Activated CD8-positive, alpha-beta T cell treated with anti-CD3 and anti-CD28 coated beads for 36 hours (primary cell): ENCODE results near the gene SLC13A1. TPM values are rescaled to one million over a fixed set of nuclear protein-coding genes. Genes with fewer than 3 reads are reported as not detected.

Experiments
- ATAC-seq: fragments of 200-7000 bp; cut with Tn5 transposase; one replicate; pipeline ENCODE4 v1.10.0; 2021; ENCODE audit warnings: mild to moderate bottlenecking, moderate library complexity
- CTCF ChIA-PET: fragments of 350-600 bp; sonication (Branson Sonifier 250); formaldehyde crosslinking; loops from one replicate; lab custom pipeline; 2021; ENCODE audit warnings: antibody characterized with exemption; lab: Charles Lee
- POLR2A ChIA-PET: fragments of 350-600 bp; sonication (Branson Sonifier 250); formaldehyde crosslinking; loops from one replicate; lab custom pipeline; 2021; ENCODE audit warnings: antibody characterized with exemption; lab: Charles Lee
- DNase-seq: peaks from one replicate; pipeline ENCODE4 v3.0.0-alpha.2; 2020
- H3K27ac Mint-ChIP-seq: one replicate; pipeline ENCODE4 v1.8.0; 2021; ENCODE audit warnings: mild to moderate bottlenecking, mixed read lengths
- H3K27me3 Mint-ChIP-seq: one replicate; pipeline ENCODE4 v1.8.0; 2021; ENCODE audit warnings: mixed read lengths
- H3K36me3 Mint-ChIP-seq: one replicate; pipeline ENCODE4 v1.8.0; 2021; ENCODE audit warnings: low read depth, mixed read lengths
- H3K4me1 Mint-ChIP-seq: one replicate; pipeline ENCODE4 v1.8.0; 2021; ENCODE audit warnings: low read depth, mixed read lengths
- H3K4me3 Mint-ChIP-seq: one replicate; pipeline ENCODE4 v1.8.0; 2021; ENCODE audit warnings: mild to moderate bottlenecking, moderate library complexity, mixed read lengths
- H3K9me3 Mint-ChIP-seq: one replicate; pipeline ENCODE4 v1.8.0; 2021; ENCODE audit warnings: mixed read lengths
- intact Hi-C: fragments of 100-400 bp; cut with micrococcal nuclease; formaldehyde crosslinking; loops from one replicate; pipeline ENCODE4 v1.10.0; 2022
- total RNA-seq, 2 experiments: library from RNA; stranded (reverse); gene quantifications; one replicate each; pipeline ENCODE4 v1.2.3, GENCODE V29; 2021
- TF ChIP-seq, protein P1 (sequence below): fragments of 200-600 bp; IDR thresholded peaks from one replicate; pipeline ENCODE4 v1.8.0; 2022; ENCODE audit warnings: antibody characterized with exemption, mild to moderate bottlenecking

The SLC13A1 gene
- total RNA-seq, 2 experiments from 2014 or later = not detected

DNA sequence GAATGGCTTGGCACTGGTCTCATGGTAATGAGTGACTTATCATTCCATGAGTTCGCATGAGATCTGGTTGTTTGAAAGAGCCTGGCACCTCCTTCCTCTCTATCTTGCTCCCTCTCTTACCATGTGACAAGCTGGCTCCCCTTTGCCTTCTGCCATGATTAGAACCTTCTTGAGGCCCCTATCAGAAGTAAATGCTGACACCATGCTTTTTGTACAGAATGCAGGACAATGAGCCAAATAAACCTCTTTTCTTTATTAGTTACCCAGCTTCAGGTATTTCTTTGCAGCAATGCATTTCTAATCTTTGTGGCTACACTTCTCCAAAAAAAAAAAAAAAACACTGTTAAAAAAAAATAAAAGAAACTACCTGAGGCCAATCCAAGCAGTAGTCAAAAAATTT, 17.1 kb upstream of the SLC13A1 start:
- H3K36me3 Mint-ChIP-seq = no peaks in the 10 kb centered on the region

DNA sequence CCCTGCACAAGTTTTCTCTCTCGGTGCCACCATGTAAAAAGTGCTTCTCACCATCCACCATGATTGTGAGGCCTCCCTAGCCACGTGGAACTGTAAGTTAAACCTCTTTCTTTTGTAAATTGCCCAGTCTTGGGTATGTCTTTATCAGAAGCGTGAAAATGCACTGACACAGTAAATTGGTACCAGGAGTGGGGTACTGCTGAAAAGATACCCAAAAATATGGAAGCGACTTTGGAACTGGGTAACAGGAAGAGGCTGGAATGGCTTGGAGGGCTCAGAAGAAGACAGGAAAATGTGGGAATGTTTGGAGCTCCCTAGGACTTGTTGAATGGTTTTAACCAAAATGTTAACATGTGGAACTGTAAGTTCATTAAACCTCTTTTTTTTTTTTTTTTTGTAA, 15.6 kb upstream of the SLC13A1 start:
- POLR2A ChIA-PET = no interaction called here
- Mint-ChIP-seq H3K9me3 (peaks cover 14% of the 10 kb centered on the region), H3K27ac (no peak overlapping the region), H3K4me1 (no peaks in the 10 kb centered on the region), H3K4me3 (no peak overlapping the region), H3K36me3 (no peaks in the 10 kb centered on the region), H3K27me3 (no peaks in the 10 kb centered on the region)
- CTCF ChIA-PET = no interaction called here
- TF ChIP-seq, protein P1, sequence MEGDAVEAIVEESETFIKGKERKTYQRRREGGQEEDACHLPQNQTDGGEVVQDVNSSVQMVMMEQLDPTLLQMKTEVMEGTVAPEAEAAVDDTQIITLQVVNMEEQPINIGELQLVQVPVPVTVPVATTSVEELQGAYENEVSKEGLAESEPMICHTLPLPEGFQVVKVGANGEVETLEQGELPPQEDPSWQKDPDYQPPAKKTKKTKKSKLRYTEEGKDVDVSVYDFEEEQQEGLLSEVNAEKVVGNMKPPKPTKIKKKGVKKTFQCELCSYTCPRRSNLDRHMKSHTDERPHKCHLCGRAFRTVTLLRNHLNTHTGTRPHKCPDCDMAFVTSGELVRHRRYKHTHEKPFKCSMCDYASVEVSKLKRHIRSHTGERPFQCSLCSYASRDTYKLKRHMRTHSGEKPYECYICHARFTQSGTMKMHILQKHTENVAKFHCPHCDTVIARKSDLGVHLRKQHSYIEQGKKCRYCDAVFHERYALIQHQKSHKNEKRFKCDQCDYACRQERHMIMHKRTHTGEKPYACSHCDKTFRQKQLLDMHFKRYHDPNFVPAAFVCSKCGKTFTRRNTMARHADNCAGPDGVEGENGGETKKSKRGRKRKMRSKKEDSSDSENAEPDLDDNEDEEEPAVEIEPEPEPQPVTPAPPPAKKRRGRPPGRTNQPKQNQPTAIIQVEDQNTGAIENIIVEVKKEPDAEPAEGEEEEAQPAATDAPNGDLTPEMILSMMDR = no peak
- no peak for DNase-seq
- ATAC-seq = no peak
- intact Hi-C loops = no loop called here

More for the DNA sequence above, 17.1 kb upstream of the SLC13A1 start:
- intact Hi-C loops = no loop called here
- DNase-seq (no peak), ATAC-seq (no peak)
- H3K4me1 Mint-ChIP-seq = no peaks in the 10 kb centered on the region
- H3K9me3 Mint-ChIP-seq = peaks cover 14% of the 10 kb centered on the region
- H3K27me3 Mint-ChIP-seq = no peaks in the 10 kb centered on the region
- CTCF ChIA-PET = no interaction called here
- POLR2A ChIA-PET = no interaction called here
- TF ChIP-seq, protein P1 = no peak
- no peak overlapping the region for H3K27ac Mint-ChIP-seq
- H3K4me3 Mint-ChIP-seq = no peak overlapping the region

DNA sequence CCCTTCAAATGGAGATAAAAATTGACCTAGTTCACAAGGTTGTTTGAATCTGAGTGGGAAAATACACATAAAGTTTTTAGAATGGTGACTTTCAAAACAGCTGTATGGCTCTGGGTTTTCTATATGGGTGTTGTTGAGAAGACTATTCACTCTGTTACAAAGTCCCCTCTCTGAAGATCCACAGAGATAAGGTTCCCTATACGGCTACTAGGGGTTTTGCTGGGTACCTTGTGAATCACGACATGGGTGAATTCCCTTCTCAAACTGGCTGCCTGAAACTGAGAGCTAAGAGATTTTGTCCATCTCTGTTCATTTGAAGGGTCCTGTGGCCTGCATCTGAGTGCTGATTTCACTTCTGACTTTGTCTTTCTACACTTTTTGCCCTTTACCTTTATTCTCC, 11.8 kb upstream of the SLC13A1 start:
- Mint-ChIP-seq H3K4me3 (no peak overlapping the region), H3K27me3 (no peaks in the 10 kb centered on the region), H3K9me3 (peaks cover 10% of the 10 kb centered on the region), H3K4me1 (no peaks in the 10 kb centered on the region), H3K36me3 (no peaks in the 10 kb centered on the region), H3K27ac (no peak overlapping the region)
- POLR2A ChIA-PET = no interaction called here
- ATAC-seq = no peak
- CTCF ChIA-PET = no interaction called here
- intact Hi-C loops = no loop called here
- TF ChIP-seq, protein P1 = no peak
- no peak for DNase-seq

DNA sequence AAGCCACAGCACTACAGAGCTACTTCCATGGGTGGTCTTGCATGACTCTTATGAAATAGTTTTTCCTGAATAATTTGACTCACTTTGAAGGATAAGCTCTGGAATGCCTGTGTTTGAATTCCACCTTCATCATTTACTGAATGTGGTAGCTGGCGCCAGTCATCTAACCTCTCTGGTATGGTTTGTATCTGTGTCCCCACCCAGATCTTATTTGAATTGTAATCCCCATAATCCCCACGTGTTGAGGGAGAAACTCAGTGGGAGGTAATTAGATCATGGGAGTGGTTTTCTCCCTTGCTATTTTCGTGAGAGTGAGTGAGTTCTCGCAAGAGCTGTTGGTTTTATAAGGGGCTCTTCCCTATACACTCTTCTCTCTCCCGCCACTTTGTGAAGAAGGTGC, 11.2 kb upstream of the SLC13A1 start:
- Mint-ChIP-seq H3K9me3 (peaks cover 10% of the 10 kb centered on the region), H3K4me3 (no peak overlapping the region), H3K36me3 (no peaks in the 10 kb centered on the region), H3K27me3 (no peaks in the 10 kb centered on the region), H3K27ac (no peak overlapping the region), H3K4me1 (no peaks in the 10 kb centered on the region)
- ChIA-PET POLR2A (no interaction called here), CTCF (no interaction called here)
- TF ChIP-seq, protein P1 = no peak
- DNase-seq = no peak
- ATAC-seq = no peak
- intact Hi-C loops = no loop called here

DNA sequence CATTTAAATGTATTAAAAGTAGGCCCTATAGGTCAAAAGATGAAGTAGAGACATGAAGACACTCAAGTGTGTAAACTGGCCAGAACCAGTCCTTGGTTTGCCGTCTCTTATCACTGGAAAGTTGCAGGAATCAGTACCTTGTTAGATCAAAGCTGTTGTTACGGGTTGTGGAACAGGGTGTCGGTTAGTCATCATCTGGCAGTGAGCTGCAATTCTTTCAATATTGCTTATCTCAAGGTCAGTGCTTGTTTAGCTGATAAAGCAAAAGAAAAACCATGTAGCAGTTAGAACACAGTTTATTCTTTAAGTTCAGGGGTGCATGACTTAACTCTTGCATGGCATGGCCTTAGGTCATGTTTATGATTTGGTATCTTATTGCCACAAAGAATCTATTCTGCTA, 10.0 kb upstream of the SLC13A1 start:
- TF ChIP-seq, protein P1 = no peak
- H3K27ac Mint-ChIP-seq = no peak overlapping the region
- H3K9me3 Mint-ChIP-seq = peaks cover 8% of the 10 kb centered on the region
- intact Hi-C loops = no loop called here
- no peaks in the 10 kb centered on the region for H3K36me3 Mint-ChIP-seq
- no peaks in the 10 kb centered on the region for H3K27me3 Mint-ChIP-seq
- no peak for DNase-seq
- no peaks in the 10 kb centered on the region for H3K4me1 Mint-ChIP-seq
- POLR2A ChIA-PET = no interaction called here
- no peak for ATAC-seq
- H3K4me3 Mint-ChIP-seq = no peak overlapping the region
- CTCF ChIA-PET = no interaction called here
